ENCODE results near the gene NT5DC2. TPM values are rescaled to one million over a fixed set of nuclear protein-coding genes. Genes with fewer than 3 reads are reported as not detected.

The NT5DC2 gene
- total RNA-seq, 2 experiments from 2014 or later, result 118 to 144 TPM

DNA sequence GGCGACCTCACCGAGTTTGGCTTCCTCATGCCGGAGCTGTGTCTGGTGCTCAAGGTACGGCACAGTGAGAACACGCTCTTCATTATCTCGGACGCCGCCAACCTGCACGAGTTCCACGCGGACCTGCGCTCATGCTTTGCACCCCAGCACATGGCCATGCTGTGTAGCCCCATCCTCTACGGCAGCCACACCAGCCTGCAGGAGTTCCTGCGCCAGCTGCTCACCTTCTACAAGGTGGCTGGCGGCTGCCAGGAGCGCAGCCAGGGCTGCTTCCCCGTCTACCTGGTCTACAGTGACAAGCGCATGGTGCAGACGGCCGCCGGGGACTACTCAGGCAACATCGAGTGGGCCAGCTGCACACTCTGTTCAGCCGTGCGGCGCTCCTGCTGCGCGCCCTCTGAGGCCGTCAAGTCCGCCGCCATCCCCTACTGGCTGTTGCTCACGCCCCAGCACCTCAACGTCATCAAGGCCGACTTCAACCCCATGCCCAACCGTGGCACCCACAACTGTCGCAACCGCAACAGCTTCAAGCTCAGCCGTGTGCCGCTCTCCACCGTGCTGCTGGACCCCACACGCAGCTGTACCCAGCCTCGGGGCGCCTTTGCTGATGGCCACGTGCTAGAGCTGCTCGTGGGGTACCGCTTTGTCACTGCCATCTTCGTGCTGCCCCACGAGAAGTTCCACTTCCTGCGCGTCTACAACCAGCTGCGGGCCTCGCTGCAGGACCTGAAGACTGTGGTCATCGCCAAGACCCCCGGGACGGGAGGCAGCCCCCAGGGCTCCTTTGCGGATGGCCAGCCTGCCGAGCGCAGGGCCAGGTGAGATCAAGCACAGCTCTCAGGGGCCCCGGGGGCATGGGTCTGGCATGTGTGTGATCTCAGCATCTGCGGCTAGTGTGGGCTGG lies 45.6 kb downstream of the NT5DC2 start:
- ChIA-PET CTCF (ENCODE audit: unreplicated experiment) (no interaction called here), POLR2A (no interaction called here)
- Histone ChIP-seq H3K4me3 (ENCODE audit: low read depth, low read length, poor library complexity, severe bottlenecking) (no peak overlapping the region), H3K4me2 (ENCODE audit: low read length) (no peak overlapping the region), H3K9me2 (ENCODE audit: insufficient read depth, low read length) (no peaks in the 10 kb centered on the region), H4K20me1 (ENCODE audit: insufficient read depth, low read length) (no peaks in the 10 kb centered on the region), H3K79me2 (ENCODE audit: insufficient read depth, low read depth, low read length) (no peaks in the 10 kb centered on the region), H2AFZ (ENCODE audit: low read length) (no peak overlapping the region), H3K27ac (ENCODE audit: low read depth, low read length, poor library complexity, severe bottlenecking) (no peak overlapping the region), H3K36me3 (ENCODE audit: insufficient read depth, low read length) (peaks cover 61% of the 10 kb centered on the region; the same call in 1 of the 2 replicates), H3K4me1 (ENCODE audit: insufficient read depth, low read length, poor library complexity, severe bottlenecking) (no peaks in the 10 kb centered on the region), H3K9me3 (ENCODE audit: low read length) (no peaks in the 10 kb centered on the region)
- intact Hi-C loops (cut with micrococcal nuclease; ENCODE audit: unreplicated experiment), result no loop called here
- DNase-seq (ENCODE audit: low spot score), result no peak
- no peak for TF ChIP-seq EZH2phosphoT487 (IDR thresholded peaks at IDR 0.05; ENCODE audit: borderline replicate concordance, low read depth, low read length)
- BruUV-seq (replicated peaks), result no TSS peak

DNA sequence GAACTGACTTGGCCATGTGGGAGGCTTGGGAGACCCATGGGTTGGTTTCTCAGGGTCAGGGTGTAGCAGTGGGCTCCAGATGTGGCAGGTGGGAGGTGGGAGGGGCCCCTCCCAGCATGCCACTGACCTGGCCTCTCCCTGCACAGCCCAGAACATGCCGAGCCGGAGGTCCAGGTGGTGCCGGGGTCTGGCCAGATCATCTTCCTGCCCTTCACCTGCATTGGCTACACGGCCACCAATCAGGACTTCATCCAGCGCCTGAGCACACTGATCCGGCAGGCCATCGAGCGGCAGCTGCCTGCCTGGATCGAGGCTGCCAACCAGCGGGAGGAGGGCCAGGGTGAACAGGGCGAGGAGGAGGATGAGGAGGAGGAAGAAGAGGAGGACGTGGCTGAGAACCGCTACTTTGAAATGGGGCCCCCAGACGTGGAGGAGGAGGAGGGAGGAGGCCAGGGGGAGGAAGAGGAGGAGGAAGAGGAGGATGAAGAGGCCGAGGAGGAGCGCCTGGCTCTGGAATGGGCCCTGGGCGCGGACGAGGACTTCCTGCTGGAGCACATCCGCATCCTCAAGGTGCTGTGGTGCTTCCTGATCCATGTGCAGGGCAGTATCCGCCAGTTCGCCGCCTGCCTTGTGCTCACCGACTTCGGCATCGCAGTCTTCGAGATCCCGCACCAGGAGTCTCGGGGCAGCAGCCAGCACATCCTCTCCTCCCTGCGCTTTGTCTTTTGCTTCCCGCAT lies 46.4 kb downstream of the NT5DC2 start:
- Histone ChIP-seq H2AFZ (ENCODE audit: low read length) (no peak overlapping the region), H3K27ac (ENCODE audit: low read depth, low read length, poor library complexity, severe bottlenecking) (no peak overlapping the region), H3K9me2 (ENCODE audit: insufficient read depth, low read length) (no peaks in the 10 kb centered on the region), H3K4me2 (ENCODE audit: low read length) (no peak overlapping the region), H3K4me3 (ENCODE audit: low read depth, low read length, poor library complexity, severe bottlenecking) (no peak overlapping the region), H3K9me3 (ENCODE audit: low read length) (no peaks in the 10 kb centered on the region), H4K20me1 (ENCODE audit: insufficient read depth, low read length) (no peaks in the 10 kb centered on the region), H3K36me3 (ENCODE audit: insufficient read depth, low read length) (peaks cover 60% of the 10 kb centered on the region; the same call in 1 of the 2 replicates), H3K79me2 (ENCODE audit: insufficient read depth, low read depth, low read length) (no peaks in the 10 kb centered on the region), H3K4me1 (ENCODE audit: insufficient read depth, low read length, poor library complexity, severe bottlenecking) (no peaks in the 10 kb centered on the region)
- CTCF ChIA-PET (ENCODE audit: unreplicated experiment), result no interaction called here
- no peak for DNase-seq (ENCODE audit: low spot score)
- TF ChIP-seq, protein P1, sequence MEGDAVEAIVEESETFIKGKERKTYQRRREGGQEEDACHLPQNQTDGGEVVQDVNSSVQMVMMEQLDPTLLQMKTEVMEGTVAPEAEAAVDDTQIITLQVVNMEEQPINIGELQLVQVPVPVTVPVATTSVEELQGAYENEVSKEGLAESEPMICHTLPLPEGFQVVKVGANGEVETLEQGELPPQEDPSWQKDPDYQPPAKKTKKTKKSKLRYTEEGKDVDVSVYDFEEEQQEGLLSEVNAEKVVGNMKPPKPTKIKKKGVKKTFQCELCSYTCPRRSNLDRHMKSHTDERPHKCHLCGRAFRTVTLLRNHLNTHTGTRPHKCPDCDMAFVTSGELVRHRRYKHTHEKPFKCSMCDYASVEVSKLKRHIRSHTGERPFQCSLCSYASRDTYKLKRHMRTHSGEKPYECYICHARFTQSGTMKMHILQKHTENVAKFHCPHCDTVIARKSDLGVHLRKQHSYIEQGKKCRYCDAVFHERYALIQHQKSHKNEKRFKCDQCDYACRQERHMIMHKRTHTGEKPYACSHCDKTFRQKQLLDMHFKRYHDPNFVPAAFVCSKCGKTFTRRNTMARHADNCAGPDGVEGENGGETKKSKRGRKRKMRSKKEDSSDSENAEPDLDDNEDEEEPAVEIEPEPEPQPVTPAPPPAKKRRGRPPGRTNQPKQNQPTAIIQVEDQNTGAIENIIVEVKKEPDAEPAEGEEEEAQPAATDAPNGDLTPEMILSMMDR (conservative IDR thresholded peaks at IDR 0.05; ENCODE audit: low read length), result no peak
- TF ChIP-seq EZH2phosphoT487 (IDR thresholded peaks at IDR 0.05; ENCODE audit: borderline replicate concordance, low read depth, low read length), result no peak
- no TSS peak for BruUV-seq (replicated peaks)
- intact Hi-C loops (cut with micrococcal nuclease; ENCODE audit: unreplicated experiment), result no loop called here
- POLR2A ChIA-PET, result interaction anchor here (0.7 kb wide), 1 partner anchor 34 kb away, joined by 5 read pairs; no protein-coding TSS in a partner anchor

DNA sequence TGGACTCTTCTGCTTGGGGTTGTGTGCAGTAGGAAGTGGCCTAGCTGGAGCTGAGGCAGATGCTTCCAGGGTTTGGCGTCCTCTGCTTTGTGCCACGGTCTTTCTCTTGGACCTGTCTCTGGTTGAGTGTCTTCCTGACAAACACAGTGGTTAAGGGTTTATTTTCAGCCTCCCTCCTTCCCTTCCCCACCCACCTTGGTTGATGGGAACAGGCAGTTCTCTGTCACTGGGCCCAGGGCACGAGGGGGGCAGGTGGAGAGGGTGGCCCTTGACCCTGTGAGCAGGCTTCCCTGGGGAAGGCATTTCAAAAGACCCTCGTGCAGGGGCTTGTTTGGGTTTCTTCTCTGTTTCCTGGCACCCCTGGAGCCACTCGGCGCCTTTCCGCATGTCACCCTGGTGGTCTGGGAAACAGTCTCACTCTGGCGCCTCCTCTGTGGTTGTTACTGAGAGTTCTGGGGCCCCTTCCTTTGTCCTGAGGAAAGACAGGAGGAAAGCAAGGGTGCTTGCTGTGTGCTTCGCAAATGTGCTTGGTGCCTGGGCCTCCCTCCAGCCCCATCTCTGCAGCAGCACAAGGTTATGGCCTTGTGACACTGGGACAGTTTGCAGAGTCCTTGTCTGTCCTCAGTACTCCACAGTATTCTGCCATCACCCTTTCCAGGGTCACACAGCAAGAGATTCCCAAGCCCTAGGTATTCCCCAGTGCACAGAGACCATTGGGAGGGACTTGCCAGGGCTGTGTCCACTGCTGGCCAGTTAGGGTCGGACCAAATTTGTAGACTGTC lies 48.8 kb downstream of the NT5DC2 start:
- no peak overlapping the region for H3K4me2 ChIP-seq (ENCODE audit: low read length)
- peaks cover 62% of the 10 kb centered on the region for H3K36me3 ChIP-seq (ENCODE audit: insufficient read depth, low read length)
- TF ChIP-seq, protein P1 (conservative IDR thresholded peaks at IDR 0.05; ENCODE audit: low read length), result no peak
- TF ChIP-seq EZH2phosphoT487 (IDR thresholded peaks at IDR 0.05; ENCODE audit: borderline replicate concordance, low read depth, low read length), result no peak
- no peaks in the 10 kb centered on the region for H3K9me3 ChIP-seq (ENCODE audit: low read length)
- POLR2A ChIA-PET, result no interaction called here
- DNase-seq (ENCODE audit: low spot score), result no peak
- no peaks in the 10 kb centered on the region for H4K20me1 ChIP-seq (ENCODE audit: insufficient read depth, low read length)
- no TSS peak for BruUV-seq (replicated peaks)
- intact Hi-C loops (cut with micrococcal nuclease; ENCODE audit: unreplicated experiment), result no loop called here
- CTCF ChIA-PET (ENCODE audit: unreplicated experiment), result no interaction called here
- no peak overlapping the region for H2AFZ ChIP-seq (ENCODE audit: low read length)
- no peak overlapping the region for H3K27ac ChIP-seq (ENCODE audit: low read depth, low read length, poor library complexity, severe bottlenecking)
- H3K4me3 ChIP-seq (ENCODE audit: low read depth, low read length, poor library complexity, severe bottlenecking), result no peak overlapping the region
- H3K4me1 ChIP-seq (ENCODE audit: insufficient read depth, low read length, poor library complexity, severe bottlenecking), result no peaks in the 10 kb centered on the region
- no peaks in the 10 kb centered on the region for H3K79me2 ChIP-seq (ENCODE audit: insufficient read depth, low read depth, low read length)
- no peaks in the 10 kb centered on the region for H3K9me2 ChIP-seq (ENCODE audit: insufficient read depth, low read length)

All from OCI-LY7 (cell line).